H1 (cell line): ENCODE measurements around the gene TMEM250. TPM values are rescaled to one million over a fixed set of nuclear protein-coding genes. Genes with fewer than 3 reads are reported as not detected.

Source experiments
- SIX5 ChIP-seq: IDR thresholded peaks from 2 replicates; pipeline ENCODE4 v1.6.1; 2011; ENCODE audit warnings: mild to moderate bottlenecking, low read depth, low read length
- polyA plus RNA-seq, 7 experiments: library from polyadenylated mRNA; depleted of rRNA in 3 of 7; stranded (reverse) in 5 of 7; unstranded in 2 of 7; fragments of >200 nt in 5 of 7; fragments of 200-250 nt in 2 of 7; gene quantifications; 1 replicate in 5 of 7; 2 replicates in 1 of 7; 4 replicates in 1 of 7; pipeline versions ENCODE4 v1.2.1 to v1.2.3, GENCODE V29; 2011 to 2013; ENCODE audit warnings: missing spikeins in 2 of 7, mixed read lengths in 2 of 7
- total RNA-seq: library from RNA; stranded (reverse); fragmentation: NEBNext Ultra II Directional; extraction: Animal tissue kit (Norgen Biotek cat#: 25700); gene quantifications from 2 replicates; pipeline ENCODE4 v1.2.1, GENCODE V29; 2021

Gene TMEM250
- total and polyA plus RNA-seq, 2 of the 8 experiments (the other 6 are each of a cell fraction or from before 2014, with no cell fraction given), result 22.3 to 34.9 TPM

GRCh38 chr9:136154943-136155342, 36.3 kb upstream of the TMEM250 start (continued):
- no peak for TF ChIP-seq SIX5
